SK-N-SH treated with all-trans-retinoic acid at 6 μM for 48 hours (cell line): ENCODE data around the gene FFAR4.

ENCODE experiments used
- ATAC-seq: fragments of 200-7000 bp; cut with Tn5 transposase; 3 replicates; pipeline ENCODE4 v1.9.1; 2020; ENCODE audit warnings: mild to moderate bottlenecking, moderate library complexity
- CSDC2 ChIP-seq: fragments of 250-450 bp; sonication (Bioruptor Pico); IDR thresholded peaks from 2 replicates; pipeline ENCODE4 v1.5.0; 2020; ENCODE audit warnings: mild to moderate bottlenecking, moderate library complexity
- ISL1 ChIP-seq: fragments of 250-450 bp; sonication (Bioruptor Pico); IDR thresholded peaks from 2 replicates; pipeline ENCODE4 v2.1.2; 2022; ENCODE audit warnings: mild to moderate bottlenecking, moderate library complexity
- OSR1 ChIP-seq: fragments of 250-450 bp; sonication (Bioruptor Pico); IDR thresholded peaks from 2 replicates; pipeline ENCODE4 v1.8.0; 2022; ENCODE audit warnings: moderate library complexity, mild to moderate bottlenecking, inconsistent platforms
- POU6F1 ChIP-seq: fragments of 250-450 bp; sonication (Bioruptor Pico); IDR thresholded peaks from 2 replicates; pipeline ENCODE4 v1.8.0; 2021; ENCODE audit warnings: low read depth, mild to moderate bottlenecking, moderate library complexity, borderline replicate concordance
- PPARA ChIP-seq: fragments of 250-450 bp; sonication (Bioruptor Pico); IDR thresholded peaks from 2 replicates; pipeline ENCODE4 v1.5.0; 2020; ENCODE audit warnings: mild to moderate bottlenecking, borderline replicate concordance
- RARB ChIP-seq: fragments of 250-450 bp; sonication (Bioruptor Pico); IDR thresholded peaks from 2 replicates; pipeline ENCODE4 v1.8.0; 2021; ENCODE audit warnings: mild to moderate bottlenecking, moderate library complexity
- ZC3H10 ChIP-seq: fragments of 250-450 bp; sonication (Bioruptor Pico); IDR thresholded peaks from 2 replicates; pipeline ENCODE4 v1.5.1; 2021; ENCODE audit warnings: mild to moderate bottlenecking, moderate library complexity
- ZFP3 ChIP-seq: fragments of 250-450 bp; sonication (Bioruptor Pico); IDR thresholded peaks from 2 replicates; pipeline ENCODE4 v1.5.0; 2020; ENCODE audit warnings: mild to moderate bottlenecking, moderate library complexity
- ZNF8 ChIP-seq: fragments of 450-650 bp; formaldehyde crosslinking; IDR thresholded peaks from 2 replicates; pipeline ENCODE4 v1.5.0; 2020; ENCODE audit warnings: mild to moderate bottlenecking, moderate library complexity

The FFAR4 gene

GRCh38 chr10:93629647-93630305 is 63.3 kb downstream of the FFAR4 start:
- no peak for ATAC-seq
- TF ChIP-seq CSDC2 (CRISPR knock-in tag) = no peak
- no peak for TF ChIP-seq RARB (CRISPR knock-in tag)
- no peak for TF ChIP-seq ZNF8 (CRISPR knock-in tag)
- no peak for TF ChIP-seq PPARA (CRISPR knock-in tag)
- TF ChIP-seq OSR1 (CRISPR knock-in tag) = no peak
- no peak for TF ChIP-seq ZC3H10

- TF ChIP-seq ZC3H10 (no peak), OSR1 (CRISPR knock-in tag) (no peak), ISL1 (CRISPR knock-in tag) (no peak), POU6F1 (no peak), ZFP3 (CRISPR knock-in tag) (no peak)
- ATAC-seq = no peak
These were observed 64.4 kb downstream of the FFAR4 start for GRCh38 chr10:93630625-93631557.
